Upper lobe of left lung (tissue), 4 donors: ENCODE results near the gene SPATA6.

Experiments used
- EP300 ChIP-seq, 4 donors: sonication (generic); formaldehyde crosslinking; IDR thresholded peaks; one replicate each; pipeline ENCODE4 v1.5.1; 2017; ENCODE audit warnings: antibody characterized with exemption in 4 of 4, control low read depth in 2 of 4
- TF ChIP-seq, protein P1 (sequence below), 6 experiments: fragments of 450-650 bp in 4 of 6; fragments of 200-600 bp in 2 of 6; sonication (generic) in 2 of 6; IDR thresholded peaks; one replicate each; pipeline ENCODE4 v1.5.1; 2016 to 2019; ENCODE audit warnings: antibody characterized with exemption in 6 of 6

DNA sequence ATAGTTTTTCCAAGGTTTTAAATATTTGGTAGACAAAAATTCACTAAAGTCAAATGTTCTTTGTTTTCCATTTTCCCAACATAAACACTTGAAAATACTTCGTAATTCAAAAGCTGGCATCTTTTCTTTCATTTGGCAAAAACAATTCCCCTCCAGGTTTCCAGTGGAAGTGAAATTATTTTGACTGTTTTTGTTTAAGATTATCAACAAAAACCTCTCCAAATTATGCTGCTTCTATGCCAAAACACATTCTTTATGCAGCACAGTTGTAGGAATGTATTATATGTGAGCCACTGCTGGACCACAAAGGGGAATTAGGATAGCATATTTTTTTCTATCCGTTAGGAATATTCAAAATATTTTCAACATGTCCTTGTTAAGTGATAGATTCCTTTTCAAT is 205.4 kb downstream of the SPATA6 start:
- no peak for TF ChIP-seq EP300 (IDR thresholded peaks at IDR 0.05)
- TF ChIP-seq, protein P1, sequence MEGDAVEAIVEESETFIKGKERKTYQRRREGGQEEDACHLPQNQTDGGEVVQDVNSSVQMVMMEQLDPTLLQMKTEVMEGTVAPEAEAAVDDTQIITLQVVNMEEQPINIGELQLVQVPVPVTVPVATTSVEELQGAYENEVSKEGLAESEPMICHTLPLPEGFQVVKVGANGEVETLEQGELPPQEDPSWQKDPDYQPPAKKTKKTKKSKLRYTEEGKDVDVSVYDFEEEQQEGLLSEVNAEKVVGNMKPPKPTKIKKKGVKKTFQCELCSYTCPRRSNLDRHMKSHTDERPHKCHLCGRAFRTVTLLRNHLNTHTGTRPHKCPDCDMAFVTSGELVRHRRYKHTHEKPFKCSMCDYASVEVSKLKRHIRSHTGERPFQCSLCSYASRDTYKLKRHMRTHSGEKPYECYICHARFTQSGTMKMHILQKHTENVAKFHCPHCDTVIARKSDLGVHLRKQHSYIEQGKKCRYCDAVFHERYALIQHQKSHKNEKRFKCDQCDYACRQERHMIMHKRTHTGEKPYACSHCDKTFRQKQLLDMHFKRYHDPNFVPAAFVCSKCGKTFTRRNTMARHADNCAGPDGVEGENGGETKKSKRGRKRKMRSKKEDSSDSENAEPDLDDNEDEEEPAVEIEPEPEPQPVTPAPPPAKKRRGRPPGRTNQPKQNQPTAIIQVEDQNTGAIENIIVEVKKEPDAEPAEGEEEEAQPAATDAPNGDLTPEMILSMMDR (IDR thresholded peaks at IDR 0.05), result no peak
